ENCODE data around the gene GIMD1. TPM values are rescaled to one million over a fixed set of nuclear protein-coding genes. Genes with fewer than 3 reads are reported as not detected.

GIMD1 gene
- total and polyA plus RNA-seq, 7 donors = not detected

- H3K36me3 ChIP-seq = peaks cover 8 to 36% (median 14%) of the 10 kb centered on the region in 4 donors
- intact Hi-C loops (cut with DNase I) = no loop called here
- H3K27ac ChIP-seq = no peak overlapping the region
- DNase-seq = no peak
- whole genome bisulfite sequencing, 2 donors = 92 to 98% methylated on average over 2 of the region's 2 CpGs
- H3K9me3 ChIP-seq = no peaks in the 10 kb centered on the region
- H3K27me3 ChIP-seq = no peaks in the 10 kb centered on the region
- H3K4me1 ChIP-seq = peaks cover 0 to 8% (median 4%) of the 10 kb centered on the region in 4 donors
- no peak overlapping the region for H3K4me3 ChIP-seq
- TF ChIP-seq EP300 (IDR thresholded peaks at IDR 0.05) (no peak), POLR2A (IDR thresholded peaks at IDR 0.05) (no peak), CTCF (IDR thresholded peaks at IDR 0.05) (no peak), POLR2AphosphoS5 (IDR thresholded peaks at IDR 0.05) (no peak)
Observed at GRCh38 chr4:106343865-106344646, 24.5 kb downstream of the GIMD1 start.

- no peaks in the 10 kb centered on the region for H3K27me3 ChIP-seq
Observed at GRCh38 chr4:106340774-106341173, 27.8 kb downstream of the GIMD1 start.

GRCh38 chr4:106339431-106339830 is 29.1 kb downstream of the GIMD1 start:
- TF ChIP-seq POLR2A (IDR thresholded peaks at IDR 0.05) (no peak), POLR2AphosphoS5 (IDR thresholded peaks at IDR 0.05) (no peak), EP300 (IDR thresholded peaks at IDR 0.05) (no peak), CTCF (IDR thresholded peaks at IDR 0.05) (no peak)
- no peak for DNase-seq
- peaks cover 0 to 3% (median 1%) of the 10 kb centered on the region in 4 donors for H3K9me3 ChIP-seq
- no peak overlapping the region for H3K4me3 ChIP-seq
- peaks cover 18 to 49% (median 22%) of the 10 kb centered on the region in 4 donors for H3K36me3 ChIP-seq
- H3K27me3 ChIP-seq = no peaks in the 10 kb centered on the region
- WGBS, 2 donors = 96 to 97% methylated on average over 4 of the region's 4 CpGs
- peaks cover 0 to under 1% (median 0%) of the 10 kb centered on the region in 4 donors for H3K4me1 ChIP-seq
- intact Hi-C loops (cut with DNase I) = loop anchor here (10.0 kb wide), 1 partner anchor 105 kb away; no protein-coding TSS in a partner anchor
- no peak overlapping the region for H3K27ac ChIP-seq

More at GRCh38 chr4:106340774-106341173, 27.8 kb downstream of the GIMD1 start:
- H3K9me3 ChIP-seq = peaks cover 0 to 3% (median 1%) of the 10 kb centered on the region in 4 donors
- H3K36me3 ChIP-seq = peaks cover 18 to 46% (median 22%) of the 10 kb centered on the region in 4 donors
- peaks cover 0 to 8% (median 4%) of the 10 kb centered on the region in 4 donors for H3K4me1 ChIP-seq
- no peak for DNase-seq
- WGBS, 2 donors = 86 to 93% methylated on average over 1 of the region's 1 CpG
- no peak overlapping the region for H3K4me3 ChIP-seq
- intact Hi-C loops (cut with DNase I) = no loop called here
- no peak for TF ChIP-seq POLR2AphosphoS5 (IDR thresholded peaks at IDR 0.05)
- TF ChIP-seq POLR2A (IDR thresholded peaks at IDR 0.05) = no peak
- no peak for TF ChIP-seq CTCF (IDR thresholded peaks at IDR 0.05)
- no peak for TF ChIP-seq EP300 (IDR thresholded peaks at IDR 0.05)
- H3K27ac ChIP-seq = no peak overlapping the region

- H3K4me1 ChIP-seq = no peaks in the 10 kb centered on the region
- no peaks in the 10 kb centered on the region for H3K27me3 ChIP-seq
- no peak for DNase-seq
- peaks cover 18 to 56% (median 23%) of the 10 kb centered on the region in 4 donors for H3K36me3 ChIP-seq
- 99% methylated on average over 3 of the region's 3 CpGs for WGBS, 2 donors
- H3K9me3 ChIP-seq = peaks cover 0 to 3% (median 1%) of the 10 kb centered on the region in 4 donors
- H3K4me3 ChIP-seq = no peak overlapping the region
- H3K27ac ChIP-seq = no peak overlapping the region
- TF ChIP-seq POLR2AphosphoS5 (IDR thresholded peaks at IDR 0.05) (no peak), CTCF (IDR thresholded peaks at IDR 0.05) (no peak)
- intact Hi-C loops (cut with DNase I) = loop anchor here (10.0 kb wide), 1 partner anchor 104 kb away; no protein-coding TSS in a partner anchor
Observed at GRCh38 chr4:106338671-106339070, 29.9 kb downstream of the GIMD1 start.
